GM19043 (cell line): Measurements from ENCODE around the gene DHRS7B.
"Not testable (repeated sequence)": the region's sequence is repeated elsewhere in the genome, so short reads cannot be mapped to it uniquely, and the experiment has no call there.

ENCODE experiments used
- ATAC-seq: cut with Tn5 transposase; IDR thresholded peaks from one replicate; pipeline ENCODE4 v1.9.1; 2021; ENCODE audit warnings: low read depth; ENCODE audit not compliant: unreplicated experiment

DHRS7B gene

DNA sequence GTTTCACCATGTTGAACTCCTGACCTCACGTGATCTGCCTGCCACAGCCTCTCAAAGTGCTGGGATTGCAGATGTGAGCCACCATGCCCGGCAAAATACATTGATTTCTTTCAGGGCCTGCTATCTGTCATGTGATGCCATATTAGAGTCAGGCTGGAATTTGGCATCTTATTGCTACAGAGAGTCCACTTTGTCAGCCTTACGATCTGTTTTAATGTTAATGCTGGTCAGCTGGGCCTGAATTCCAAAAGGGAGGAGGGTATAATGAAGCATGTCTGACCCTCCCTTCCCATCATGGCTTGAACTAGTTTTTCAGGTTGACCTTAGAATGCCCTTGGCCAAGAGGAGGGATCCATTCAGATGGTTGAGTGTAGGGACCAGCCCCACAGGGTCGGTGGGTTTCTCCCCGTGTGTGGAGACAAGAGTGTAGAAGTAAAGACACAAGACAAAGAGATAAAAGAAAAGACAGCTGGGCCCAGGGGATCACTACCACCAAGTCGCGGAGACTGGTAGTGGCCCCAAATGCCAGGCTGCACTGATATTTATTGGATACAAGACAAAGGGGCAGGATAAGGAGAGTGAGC, 19.6 kb upstream of the DHRS7B start:
- ATAC-seq, result not testable (repeated sequence)

DNA sequence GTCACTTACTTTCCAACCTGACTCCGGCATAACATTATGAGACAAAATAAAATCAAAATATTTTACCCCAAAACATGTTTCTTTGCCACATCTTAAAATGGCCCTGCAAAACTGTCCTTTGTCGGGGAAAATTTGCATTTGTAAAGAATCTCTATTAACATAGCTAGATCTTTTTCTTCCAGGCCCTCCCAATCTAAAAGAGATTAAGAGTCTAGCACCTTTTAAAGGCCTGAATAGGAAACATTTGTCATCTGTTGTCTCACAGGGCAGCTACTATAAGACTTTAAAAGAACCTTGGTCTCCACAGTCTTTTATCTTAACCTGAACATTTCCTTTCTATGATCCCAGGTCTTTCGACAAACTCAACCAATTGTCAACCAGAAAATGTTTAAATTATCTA, 18.1 kb upstream of the DHRS7B start:
- ATAC-seq, result no peak

DNA sequence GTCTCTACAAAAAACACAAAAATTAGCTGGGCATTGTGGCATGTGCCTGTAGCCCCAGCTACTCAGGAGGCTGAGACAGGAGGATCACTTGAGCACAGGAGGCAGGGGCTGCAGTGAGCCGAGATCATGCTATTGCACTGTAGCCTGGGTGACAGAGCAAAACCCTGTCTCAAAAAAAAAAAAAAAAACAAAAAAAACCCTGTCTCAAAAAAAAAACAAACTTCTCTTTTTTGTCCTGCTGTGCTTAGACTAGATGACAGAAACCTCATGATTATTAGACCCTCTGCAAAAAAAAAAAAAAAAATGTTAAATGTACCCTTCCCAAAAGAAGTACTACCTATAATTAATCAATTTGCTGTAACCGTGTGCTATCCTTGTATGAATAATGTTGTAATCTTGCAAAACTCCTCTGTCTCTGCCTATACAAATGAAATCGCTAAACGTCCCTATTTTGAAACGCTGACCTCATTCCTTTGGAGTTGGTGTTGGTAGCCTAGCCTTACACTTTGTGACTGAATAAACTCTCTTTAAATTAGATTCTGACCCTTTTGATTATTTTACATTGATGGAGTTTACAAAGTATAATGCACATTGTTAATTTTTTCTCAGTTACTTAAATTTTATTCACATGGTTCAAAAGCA, 13.6 kb upstream of the DHRS7B start:
- no peak for ATAC-seq

DNA sequence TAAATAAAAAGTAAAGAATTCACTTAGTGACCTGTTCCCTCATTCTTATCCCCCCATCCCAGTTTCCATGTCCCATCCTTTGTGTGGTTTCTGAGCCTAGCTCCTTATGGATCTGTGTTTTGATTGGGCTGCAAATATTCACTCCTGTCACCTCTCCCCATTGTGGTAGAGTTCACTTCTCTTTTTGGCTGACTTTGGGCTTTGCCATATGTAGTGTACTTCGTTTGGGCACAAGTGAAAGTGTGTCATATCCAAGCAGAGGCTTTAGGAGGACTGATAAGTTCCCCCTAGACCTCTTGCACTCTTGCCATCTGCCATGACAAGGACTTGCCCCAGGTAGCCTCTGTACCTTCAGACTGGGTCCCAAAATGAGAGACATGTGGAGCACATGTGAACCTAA, 13.0 kb upstream of the DHRS7B start:
- no peak for ATAC-seq

DNA sequence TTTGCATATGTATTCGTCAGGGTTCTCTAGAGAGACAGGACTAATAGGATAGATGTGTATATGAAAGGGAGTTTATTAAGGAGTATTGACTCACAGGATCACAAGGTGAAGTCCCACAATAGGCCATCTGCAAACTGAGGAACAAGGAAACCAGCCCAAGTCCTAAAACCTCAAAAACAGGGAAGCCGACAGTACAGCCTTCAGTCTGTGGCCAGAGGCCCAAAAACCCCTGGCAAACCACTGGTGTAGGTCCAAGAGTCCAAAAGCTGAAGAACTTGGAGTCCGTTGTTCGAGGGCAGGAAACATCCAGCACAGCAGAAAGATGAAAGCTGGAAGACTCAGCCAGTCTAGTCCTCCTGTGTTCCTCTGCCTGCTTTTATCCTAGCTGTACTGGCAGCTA, 12.0 kb upstream of the DHRS7B start:
- ATAC-seq, result not testable (repeated sequence)

DNA sequence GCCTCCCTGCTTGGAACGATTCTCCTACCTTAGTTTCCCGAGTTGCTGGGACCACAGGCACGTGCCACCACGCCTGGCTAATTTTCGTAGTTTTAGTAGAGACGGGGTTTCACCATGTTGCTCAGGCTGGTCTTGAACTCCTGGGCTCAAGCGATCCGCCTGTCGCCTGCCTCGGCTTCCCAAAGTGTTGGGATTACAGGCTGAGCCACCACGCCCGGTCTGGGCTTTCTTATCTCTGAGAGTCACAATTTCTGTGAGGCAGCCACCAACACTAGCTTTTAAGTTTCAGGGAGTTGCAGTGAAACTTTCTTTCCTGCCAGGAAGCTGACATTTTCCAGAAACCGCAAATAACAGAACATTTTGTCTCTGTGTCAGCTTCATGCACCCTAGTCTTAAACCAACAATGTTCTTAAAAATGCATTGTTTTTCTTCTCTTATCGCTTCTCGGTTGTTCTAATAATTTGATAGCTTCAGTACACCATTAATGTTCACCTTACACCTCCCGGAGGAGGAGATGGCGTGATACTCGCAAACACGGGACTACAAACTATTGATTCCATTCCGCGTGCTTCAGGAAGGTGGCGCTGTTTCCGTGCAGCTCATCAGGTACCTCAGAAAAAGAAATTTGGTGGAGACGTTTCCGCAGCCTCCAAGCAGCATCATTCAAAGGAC, 7.4 kb upstream of the DHRS7B start:
- no peak for ATAC-seq

DNA sequence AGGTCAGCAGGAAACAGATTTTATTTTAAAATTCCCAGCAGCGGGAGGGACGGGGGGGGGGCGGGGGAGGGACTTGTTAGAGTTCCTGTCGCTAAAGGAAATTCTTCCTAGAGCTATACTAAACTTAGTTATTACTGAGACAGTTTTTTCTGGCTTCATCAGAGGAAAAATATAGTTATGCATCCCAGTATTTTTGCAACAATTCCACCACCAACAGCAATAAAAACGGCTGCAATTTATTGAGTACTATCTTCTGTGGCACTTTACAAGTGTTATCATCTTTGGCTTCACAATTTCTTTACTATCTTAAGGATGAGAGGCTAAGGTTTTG, 6.9 kb upstream of the DHRS7B start:
- ATAC-seq, result no peak

DNA sequence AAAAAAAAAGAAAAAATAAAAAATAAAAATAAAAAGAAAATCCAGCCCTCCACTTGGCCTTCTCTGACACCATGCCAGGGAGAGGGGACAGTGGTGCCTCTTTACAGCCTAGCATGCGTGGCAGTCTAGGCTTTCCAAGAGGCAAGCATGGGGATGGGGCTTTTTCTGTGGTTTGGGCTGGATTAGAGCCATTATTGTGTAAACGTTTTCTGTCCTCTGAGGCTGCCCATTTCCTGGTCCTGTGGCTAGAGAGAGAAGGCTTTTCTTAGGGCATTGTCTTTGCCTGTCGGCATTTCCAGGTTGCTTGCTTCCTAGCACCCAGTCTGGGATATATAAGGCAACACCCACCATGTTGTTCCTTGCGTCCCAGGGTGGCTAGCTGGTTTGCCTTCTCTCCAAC, 2.7 kb upstream of the DHRS7B start:
- no peak for ATAC-seq

DNA sequence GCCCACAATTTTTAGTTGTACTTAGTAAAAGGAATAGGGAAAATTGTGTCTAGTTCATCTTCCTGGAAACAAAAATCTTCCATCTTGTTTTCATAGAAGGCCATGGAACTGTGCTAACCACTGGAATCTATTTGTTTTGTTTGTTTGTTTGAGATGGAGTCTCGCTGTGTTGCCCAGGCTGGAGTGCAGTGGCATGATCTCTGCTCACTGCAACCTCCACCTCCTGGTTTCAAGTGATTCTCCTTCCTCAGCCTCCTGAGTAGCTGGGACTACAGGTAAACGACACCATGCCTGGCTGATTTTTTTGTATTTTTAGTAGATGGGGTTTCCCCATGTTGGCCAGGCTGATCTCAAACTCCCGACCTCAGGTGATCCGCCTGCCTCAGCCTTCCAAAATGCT, 2.2 kb upstream of the DHRS7B start:
- ATAC-seq, result not testable (repeated sequence)

DNA sequence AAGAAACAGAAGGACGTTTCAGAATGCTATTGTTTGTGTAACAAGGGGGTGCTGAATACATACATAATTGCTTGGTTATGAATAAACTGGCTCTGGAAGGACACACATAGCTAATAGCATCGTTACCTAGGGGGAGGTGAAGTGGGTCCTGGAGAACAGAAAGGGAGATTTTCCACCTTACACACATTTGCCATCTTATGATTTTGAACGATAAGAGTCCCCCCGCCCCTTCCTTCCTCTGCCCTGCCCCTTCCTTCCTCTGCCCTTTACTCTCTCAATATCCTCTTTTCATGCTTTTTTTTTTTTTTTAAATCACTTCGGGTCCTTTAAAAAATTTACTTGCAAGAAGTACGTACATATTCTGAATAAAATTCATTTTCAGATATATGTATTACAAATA, 902 bp upstream of the DHRS7B start:
- ATAC-seq, result no peak

DNA sequence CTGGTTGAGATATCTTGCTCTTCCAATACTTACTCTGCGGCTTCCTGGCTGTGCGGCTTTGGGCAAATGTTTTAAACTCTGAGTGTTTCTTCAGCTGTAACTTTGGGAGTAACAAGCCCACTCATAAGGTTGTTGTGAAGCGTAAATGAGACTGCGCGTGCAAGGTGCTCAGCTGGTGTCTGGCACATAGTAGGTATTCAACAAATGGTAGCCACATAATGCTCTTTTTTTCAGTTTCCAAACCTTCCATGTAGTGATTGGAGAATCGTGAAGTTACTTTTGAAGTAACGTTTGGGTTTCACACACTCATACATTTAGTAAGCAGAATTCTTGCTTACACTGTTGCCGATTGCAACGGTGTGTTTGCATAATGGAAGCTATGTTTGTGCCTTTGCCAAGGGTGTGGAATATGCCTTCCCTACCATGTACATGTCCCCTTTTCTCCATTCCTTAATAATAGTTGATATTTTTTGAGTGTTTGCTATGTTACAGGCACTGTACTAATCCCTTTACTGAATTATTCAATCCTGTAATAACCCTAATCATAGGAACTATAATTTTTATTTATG, 829 bp downstream of the DHRS7B start:
- ATAC-seq, result no peak

DNA sequence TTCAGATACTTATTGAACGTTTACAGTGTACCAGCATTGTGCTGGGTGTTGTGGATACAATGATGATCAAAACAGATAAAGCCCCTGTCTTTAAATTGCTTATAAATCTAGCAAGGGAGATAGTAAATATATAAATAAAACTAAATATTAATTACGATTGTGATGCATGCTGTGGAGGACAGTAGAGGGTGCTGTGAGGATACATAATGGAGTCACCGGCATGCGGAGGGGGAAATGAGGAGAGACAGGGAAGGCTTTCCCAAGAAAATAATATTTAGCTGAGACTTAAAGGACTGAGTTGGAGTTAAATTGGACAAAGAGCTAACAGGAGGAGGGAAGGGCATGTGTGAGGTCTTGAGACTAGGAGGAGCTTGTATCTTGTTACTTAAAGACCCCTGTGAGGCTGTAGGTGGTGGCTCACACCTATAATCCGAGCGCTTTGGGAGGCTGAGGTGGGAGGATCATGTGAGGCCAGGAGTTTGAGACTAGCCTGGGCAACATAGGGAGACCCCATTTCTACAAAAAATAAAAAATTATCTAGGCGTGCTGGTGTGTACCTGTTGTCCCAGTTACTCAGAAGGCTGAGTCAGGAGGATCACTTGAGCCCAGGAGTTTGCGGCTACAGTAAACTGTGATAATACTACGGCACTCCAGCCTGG, 2.4 kb downstream of the DHRS7B start:
- no peak for ATAC-seq

DNA sequence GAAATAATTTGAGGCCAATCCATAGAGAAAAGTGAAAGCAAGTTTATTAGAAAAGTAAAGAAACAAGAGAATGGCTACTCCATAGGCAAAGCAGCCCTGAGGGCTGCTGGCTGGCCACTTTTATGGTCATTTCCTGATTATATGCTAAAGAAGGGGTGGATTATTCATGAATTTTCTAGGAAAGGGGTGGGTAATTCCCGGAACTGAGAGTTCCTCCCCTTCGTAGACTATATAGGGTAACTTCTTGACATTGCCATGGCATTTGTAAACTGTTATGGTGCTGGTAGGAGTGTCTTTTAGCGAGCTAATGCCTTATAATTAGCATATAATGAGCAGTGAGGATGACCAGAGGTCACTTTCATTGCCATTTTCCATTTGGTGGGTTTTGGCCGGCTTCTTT, 4.4 kb downstream of the DHRS7B start:
- ATAC-seq, result no peak

DNA sequence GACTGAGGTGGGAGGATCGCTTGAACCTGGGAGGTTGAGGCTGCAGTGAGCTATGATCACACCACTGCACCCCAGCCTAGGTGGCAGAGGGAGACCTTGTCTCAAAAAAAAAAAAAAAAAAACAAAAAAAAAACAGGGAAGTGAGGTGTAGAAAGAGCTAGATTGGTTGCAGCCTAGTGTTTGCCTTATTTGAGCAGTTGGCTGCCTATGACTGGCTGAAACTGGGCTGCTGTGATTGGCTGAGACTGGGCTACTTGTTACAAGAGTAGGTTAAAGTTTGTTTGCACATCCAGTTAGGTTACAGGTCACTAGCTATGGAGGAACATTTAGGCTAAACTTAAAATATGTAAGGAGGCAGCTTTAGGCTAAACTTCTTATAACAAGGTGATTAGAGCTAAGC, 5.7 kb downstream of the DHRS7B start:
- no peak for ATAC-seq

DNA sequence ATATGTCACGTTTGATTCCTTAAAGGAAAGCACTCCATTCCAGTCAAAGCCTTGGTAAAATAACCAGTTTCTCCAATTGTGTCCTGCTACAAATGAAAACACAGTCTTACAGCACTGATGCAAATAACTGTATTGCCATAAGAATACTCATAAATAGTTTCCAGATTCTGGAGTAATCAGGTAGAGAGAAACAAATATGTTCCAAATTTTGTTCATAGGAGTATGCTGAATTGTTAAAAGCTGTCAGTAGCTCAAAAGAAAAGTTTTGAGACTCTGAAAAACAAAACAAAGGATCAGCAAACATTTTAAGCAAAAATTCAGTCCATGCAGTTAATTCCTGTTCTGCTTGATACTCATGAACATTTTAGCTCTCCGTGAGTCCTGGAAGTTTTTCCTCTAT, 7.8 kb downstream of the DHRS7B start:
- no peak for ATAC-seq

DNA sequence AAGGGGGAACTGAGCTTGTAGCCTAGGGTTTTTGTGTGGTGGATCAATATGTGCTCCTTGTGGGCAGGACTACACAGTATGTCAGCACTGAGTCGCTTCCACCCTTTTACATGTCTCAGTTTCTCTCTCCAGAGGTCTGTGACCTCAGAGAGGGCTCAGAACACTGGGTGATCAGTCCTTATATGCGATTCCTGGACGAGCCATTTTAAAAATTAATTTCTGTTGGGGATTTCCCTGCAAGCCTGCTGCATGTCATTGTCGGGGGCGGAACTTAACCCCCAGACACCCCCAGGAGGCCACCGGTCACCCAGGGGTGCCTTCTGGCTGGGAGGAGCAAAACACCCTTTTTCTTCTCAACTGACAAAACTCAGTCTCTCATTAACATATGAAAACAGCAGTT, 14.1 kb downstream of the DHRS7B start:
- peak; percentile 52 for ATAC-seq

DNA sequence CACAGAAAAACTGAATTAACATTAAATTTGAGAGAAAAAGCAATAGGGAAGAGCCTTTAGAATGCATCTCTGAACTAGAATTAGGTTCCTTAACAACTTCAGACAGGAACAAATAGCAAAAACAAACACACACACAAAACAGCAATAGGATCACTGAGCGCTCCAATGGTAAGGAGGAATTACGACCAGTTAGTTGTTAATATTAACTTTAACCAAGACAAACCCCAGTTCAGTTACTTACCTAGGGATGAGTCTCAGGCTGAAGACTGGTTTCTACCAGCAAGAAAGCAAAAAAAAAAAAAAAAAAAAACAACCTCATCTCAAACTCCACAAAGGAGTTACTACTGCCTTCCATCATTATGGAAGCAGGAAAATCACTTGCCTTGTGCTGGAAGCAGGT, 14.6 kb downstream of the DHRS7B start:
- peak; percentile 18 for ATAC-seq

DNA sequence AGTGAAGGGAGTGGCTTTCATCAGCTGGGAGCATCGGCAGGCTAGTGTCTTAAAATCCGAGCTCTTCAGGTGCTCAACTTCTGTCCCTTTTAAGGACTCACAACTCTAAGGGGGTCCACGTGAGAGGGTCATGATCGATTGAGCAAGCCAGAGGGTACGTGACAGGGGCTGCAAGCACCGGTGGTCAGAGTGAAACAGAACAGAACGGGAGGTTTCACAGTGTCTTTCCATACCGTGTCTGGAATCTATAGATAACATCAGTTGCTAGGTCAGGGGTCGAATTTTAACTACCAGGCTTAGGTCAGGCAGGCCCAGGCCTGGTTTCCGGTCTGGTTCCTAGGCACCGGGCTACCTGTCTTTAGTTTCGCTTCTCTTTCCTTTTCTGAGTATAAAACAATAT, 15.3 kb downstream of the DHRS7B start:
- not testable (repeated sequence) for ATAC-seq

DNA sequence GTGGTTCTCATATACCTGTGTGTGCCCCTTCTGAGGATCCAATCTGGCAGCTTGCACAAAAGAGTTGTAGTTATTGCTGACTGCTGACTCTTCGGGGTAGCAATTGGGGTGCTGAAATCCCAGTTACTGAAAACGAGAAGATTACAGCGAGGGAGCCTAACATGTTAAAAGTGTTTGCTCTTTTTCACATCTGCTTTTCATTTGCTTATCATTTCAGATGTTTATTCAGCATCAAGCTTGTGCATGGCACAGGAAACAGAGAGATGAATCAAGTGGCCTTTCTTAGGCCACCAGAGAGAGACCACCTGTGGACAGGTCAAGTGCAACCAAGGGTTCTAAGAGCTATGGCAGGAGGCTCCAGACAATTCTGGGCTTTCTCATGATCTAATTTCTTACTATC, 16.9 kb downstream of the DHRS7B start:
- no peak for ATAC-seq

DNA sequence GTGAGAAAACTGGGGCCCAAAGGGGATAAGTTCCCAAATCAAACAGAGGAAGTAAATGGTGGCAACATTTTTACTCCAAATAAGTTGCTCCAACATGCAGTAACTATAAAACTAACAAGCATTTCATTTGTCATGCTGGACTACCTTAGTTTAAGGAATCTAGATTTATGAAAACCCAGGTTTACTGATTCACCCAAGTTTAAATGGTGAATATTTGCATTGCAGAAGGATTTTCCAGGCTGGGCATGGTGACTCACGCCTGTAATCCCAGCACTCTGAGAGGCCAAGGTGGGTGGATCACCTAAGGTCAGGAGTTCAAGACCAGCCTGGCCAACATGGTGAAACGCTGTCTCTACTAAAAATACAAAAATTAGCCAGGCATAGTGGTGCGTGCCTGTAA, 17.5 kb downstream of the DHRS7B start:
- ATAC-seq, result not testable (repeated sequence)

DNA sequence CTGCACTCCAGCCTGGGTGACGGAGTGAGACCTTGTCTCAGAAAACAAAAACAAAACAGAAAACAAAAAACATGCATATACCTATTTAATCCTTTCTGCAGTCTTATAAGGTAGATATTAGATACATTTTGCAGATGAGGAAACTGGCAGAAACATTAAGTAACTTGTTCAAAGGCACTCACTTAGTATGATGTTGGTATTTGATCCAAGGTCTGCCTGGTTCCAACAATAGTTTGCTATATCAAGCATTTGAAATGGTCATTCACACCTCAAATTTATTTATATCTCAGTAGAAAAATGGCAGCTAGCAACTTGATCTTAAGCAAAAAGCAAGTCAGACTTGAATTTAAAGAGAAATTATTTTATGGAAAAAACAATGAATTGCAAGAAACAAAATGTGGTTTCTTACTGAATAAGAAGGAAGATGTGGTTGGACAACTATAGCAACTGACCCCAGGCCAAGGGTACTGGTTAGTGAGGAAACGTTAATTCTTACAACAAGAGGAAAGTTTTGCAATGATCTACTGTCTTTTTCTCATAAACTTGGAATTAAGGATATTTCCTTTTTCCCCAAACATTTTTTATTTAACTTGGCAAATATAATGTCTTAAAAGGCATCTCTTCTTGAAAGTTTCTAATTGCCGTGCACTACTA, 19.7 kb downstream of the DHRS7B start:
- ATAC-seq, result no peak
